Measurements from ENCODE around the gene PTGER4.

PTGER4 gene

GRCh38 chr5:40674661-40675235 is 5.0 kb upstream of the PTGER4 start:
- no peak overlapping the region for H3K27ac ChIP-seq (ENCODE audit: low read length)
- H3K9me3 ChIP-seq (ENCODE audit: control insufficient read depth in 1 of 2, low read length in 2 of 2) = no peaks in the 10 kb centered on the region
- H3K4me1 ChIP-seq (ENCODE audit: control insufficient read depth in 1 of 2, insufficient read depth in 2 of 2, low read length in 2 of 2) = peaks cover 0 to 9% of the 10 kb centered on the region in 2 donors
- no peaks in the 10 kb centered on the region for H3K27me3 ChIP-seq (ENCODE audit: low read depth, low read length)
- H3K4me3 ChIP-seq (ENCODE audit: low read depth in 1 of 2, low read length in 2 of 2) = no peak overlapping the region
- no peaks in the 10 kb centered on the region for H3K36me3 ChIP-seq (ENCODE audit: control insufficient read depth in 1 of 2, insufficient read depth in 2 of 2, low read length in 2 of 2)

- no peak overlapping the region for H3K4me3 ChIP-seq (ENCODE audit: low read depth in 1 of 2, low read length in 2 of 2)
- no peaks in the 10 kb centered on the region for H3K36me3 ChIP-seq (ENCODE audit: control insufficient read depth in 1 of 2, insufficient read depth in 2 of 2, low read length in 2 of 2)
- no peaks in the 10 kb centered on the region for H3K27me3 ChIP-seq (ENCODE audit: low read depth, low read length)
- H3K4me1 ChIP-seq (ENCODE audit: control insufficient read depth in 1 of 2, insufficient read depth in 2 of 2, low read length in 2 of 2) = peaks cover 8 to 9% of the 10 kb centered on the region in 2 donors
- no peak overlapping the region for H3K27ac ChIP-seq (ENCODE audit: low read length)
- no peaks in the 10 kb centered on the region for H3K9me3 ChIP-seq (ENCODE audit: control insufficient read depth in 1 of 2, low read length in 2 of 2)
Measured at GRCh38 chr5:40675396-40676133, 4.2 kb upstream of the PTGER4 start.

DNA sequence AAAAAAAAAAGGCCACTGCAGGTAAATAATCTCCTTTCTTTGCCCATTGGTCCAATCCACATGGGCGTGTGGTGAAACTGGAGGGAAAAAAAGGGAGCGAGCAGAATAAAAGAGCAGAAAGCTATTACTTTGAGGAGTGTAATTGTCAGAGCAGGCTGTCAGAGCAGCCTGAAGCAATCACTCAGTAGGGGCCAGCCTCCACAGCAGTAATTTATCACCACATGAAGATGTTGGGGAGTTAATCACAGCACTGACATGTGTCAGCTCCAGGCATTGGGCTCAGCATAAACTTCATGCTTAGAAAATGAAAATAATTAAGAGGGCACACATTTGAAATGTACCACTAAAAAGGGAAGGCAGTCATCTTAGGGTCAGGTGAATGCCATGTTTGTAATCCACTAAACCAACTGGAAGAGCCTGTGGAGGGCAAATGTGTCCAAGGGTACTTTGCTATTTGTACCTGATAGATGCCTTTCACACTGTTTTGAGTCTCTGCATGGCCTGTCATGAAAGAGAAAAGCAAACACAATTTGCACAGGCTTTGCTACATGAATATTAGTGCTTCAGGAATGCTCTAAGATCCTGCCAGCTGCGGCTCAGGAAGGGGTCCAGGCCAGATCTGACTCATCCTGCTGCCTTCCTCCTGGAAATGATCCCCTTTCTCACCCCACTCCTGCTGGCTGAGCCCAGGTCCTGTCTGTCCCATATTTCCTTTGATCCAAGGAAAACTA is 2.9 kb upstream of the PTGER4 start:
- Histone ChIP-seq H3K4me3 (ENCODE audit: low read depth in 1 of 2, low read length in 2 of 2) (peak overlapping the region in 1 of 2 donors; percentile 34), H3K27me3 (ENCODE audit: low read depth, low read length) (no peaks in the 10 kb centered on the region), H3K9me3 (ENCODE audit: control insufficient read depth in 1 of 2, low read length in 2 of 2) (no peaks in the 10 kb centered on the region), H3K4me1 (ENCODE audit: control insufficient read depth in 1 of 2, insufficient read depth in 2 of 2, low read length in 2 of 2) (peaks cover 9 to 11% of the 10 kb centered on the region in 2 donors), H3K27ac (ENCODE audit: low read length) (peak overlapping the region; percentile 84), H3K36me3 (ENCODE audit: control insufficient read depth in 1 of 2, insufficient read depth in 2 of 2, low read length in 2 of 2) (no peaks in the 10 kb centered on the region)

DNA sequence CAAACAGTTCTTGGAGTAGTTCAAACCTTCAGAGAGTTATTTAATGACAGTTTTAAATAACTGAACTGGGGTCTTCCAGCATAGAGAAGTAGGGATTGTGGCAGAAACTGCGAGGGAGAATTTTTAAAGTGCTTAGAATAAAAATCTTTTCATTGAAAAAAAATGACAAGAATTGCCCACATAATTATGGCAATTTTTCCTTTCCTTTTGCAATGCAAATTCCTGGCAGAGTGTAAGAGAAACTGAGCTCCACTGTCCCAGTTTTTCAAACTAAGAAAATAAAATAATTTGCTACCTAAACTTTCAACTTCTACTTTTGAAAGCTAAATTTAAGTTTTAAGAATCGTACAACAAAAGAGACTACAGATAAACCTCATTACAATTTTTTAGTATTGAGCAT is 2.3 kb upstream of the PTGER4 start:
- Histone ChIP-seq H3K4me3 (ENCODE audit: low read depth in 1 of 2, low read length in 2 of 2) (peak overlapping the region in 1 of 2 donors; percentile 34), H3K9me3 (ENCODE audit: control insufficient read depth in 1 of 2, low read length in 2 of 2) (no peaks in the 10 kb centered on the region), H3K4me1 (ENCODE audit: control insufficient read depth in 1 of 2, insufficient read depth in 2 of 2, low read length in 2 of 2) (peaks cover 9 to 13% of the 10 kb centered on the region in 2 donors), H3K27me3 (ENCODE audit: low read depth, low read length) (no peaks in the 10 kb centered on the region), H3K36me3 (ENCODE audit: control insufficient read depth in 1 of 2, insufficient read depth in 2 of 2, low read length in 2 of 2) (no peaks in the 10 kb centered on the region), H3K27ac (ENCODE audit: low read length) (peak overlapping the region; percentile 84)

- peak overlapping the region in 1 of 2 donors; percentile 34 for H3K4me3 ChIP-seq (ENCODE audit: low read depth in 1 of 2, low read length in 2 of 2)
- peak overlapping the region; percentile 84 for H3K27ac ChIP-seq (ENCODE audit: low read length)
- no peaks in the 10 kb centered on the region for H3K36me3 ChIP-seq (ENCODE audit: control insufficient read depth in 1 of 2, insufficient read depth in 2 of 2, low read length in 2 of 2)
- H3K4me1 ChIP-seq (ENCODE audit: control insufficient read depth in 1 of 2, insufficient read depth in 2 of 2, low read length in 2 of 2) = peaks cover 9 to 14% of the 10 kb centered on the region in 2 donors
- no peaks in the 10 kb centered on the region for H3K27me3 ChIP-seq (ENCODE audit: low read depth, low read length)
- H3K9me3 ChIP-seq (ENCODE audit: control insufficient read depth in 1 of 2, low read length in 2 of 2) = no peaks in the 10 kb centered on the region
Measured at GRCh38 chr5:40678026-40678425, 1.7 kb upstream of the PTGER4 start.

GRCh38 chr5:40678460-40679147 is 1.1 kb upstream of the PTGER4 start:
- Histone ChIP-seq H3K36me3 (ENCODE audit: control insufficient read depth in 1 of 2, insufficient read depth in 2 of 2, low read length in 2 of 2) (no peaks in the 10 kb centered on the region), H3K27me3 (ENCODE audit: low read depth, low read length) (no peaks in the 10 kb centered on the region), H3K4me3 (ENCODE audit: low read depth in 1 of 2, low read length in 2 of 2) (peak overlapping the region; percentile 75 to 95), H3K9me3 (ENCODE audit: control insufficient read depth in 1 of 2, low read length in 2 of 2) (no peaks in the 10 kb centered on the region), H3K27ac (ENCODE audit: low read length) (peak overlapping the region; percentile 96), H3K4me1 (ENCODE audit: control insufficient read depth in 1 of 2, insufficient read depth in 2 of 2, low read length in 2 of 2) (peaks cover 9 to 14% of the 10 kb centered on the region in 2 donors)

DNA sequence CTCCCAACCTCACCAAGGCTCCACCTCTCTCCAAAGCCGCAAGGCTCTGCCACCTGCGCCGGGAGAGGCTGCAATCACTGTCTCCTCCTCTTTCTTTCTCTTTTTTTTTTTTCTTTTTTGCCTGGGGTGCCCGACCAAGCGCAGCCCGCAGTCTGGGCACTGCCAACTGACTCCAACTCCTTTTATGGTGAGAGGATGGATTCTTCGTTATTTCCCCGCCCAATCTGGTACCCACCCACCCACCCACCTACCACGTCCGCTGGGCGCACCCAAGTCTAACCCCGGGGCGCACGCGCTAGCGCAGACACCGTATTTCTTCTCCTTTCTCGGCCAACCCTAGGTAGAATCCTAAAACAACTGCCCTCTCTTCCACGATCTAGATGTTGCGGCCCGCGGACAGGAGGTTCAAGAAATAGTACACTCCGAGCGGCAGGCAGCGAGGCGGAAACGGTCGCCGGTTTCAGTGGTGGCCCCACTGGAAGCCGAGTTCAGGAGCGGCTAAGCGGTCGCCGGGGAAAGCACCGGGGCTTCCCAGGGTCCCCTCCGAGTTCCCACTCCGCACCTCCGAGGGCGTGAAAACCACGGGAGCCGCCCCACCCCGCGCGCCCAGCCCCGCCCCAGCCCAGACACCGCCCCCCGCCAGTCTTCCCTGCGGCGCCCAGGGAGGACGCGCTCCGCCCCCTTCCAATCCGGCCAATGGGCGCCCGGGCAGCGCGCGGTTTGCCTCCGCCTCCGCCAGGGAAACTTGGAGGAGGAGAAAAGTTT is 385 bp upstream of the PTGER4 start:
- Histone ChIP-seq H3K9me3 (ENCODE audit: control insufficient read depth in 1 of 2, low read length in 2 of 2) (no peaks in the 10 kb centered on the region), H3K36me3 (ENCODE audit: control insufficient read depth in 1 of 2, insufficient read depth in 2 of 2, low read length in 2 of 2) (no peaks in the 10 kb centered on the region), H3K27me3 (ENCODE audit: low read depth, low read length) (no peaks in the 10 kb centered on the region), H3K4me3 (ENCODE audit: low read depth in 1 of 2, low read length in 2 of 2) (peak overlapping the region; percentile 94 to 95), H3K4me1 (ENCODE audit: control insufficient read depth in 1 of 2, insufficient read depth in 2 of 2, low read length in 2 of 2) (peaks cover 9 to 14% of the 10 kb centered on the region in 2 donors), H3K27ac (ENCODE audit: low read length) (peak overlapping the region; percentile 96)

- H3K36me3 ChIP-seq (ENCODE audit: control insufficient read depth in 1 of 2, insufficient read depth in 2 of 2, low read length in 2 of 2) = no peaks in the 10 kb centered on the region
- no peaks in the 10 kb centered on the region for H3K27me3 ChIP-seq (ENCODE audit: low read depth, low read length)
- H3K4me1 ChIP-seq (ENCODE audit: control insufficient read depth in 1 of 2, insufficient read depth in 2 of 2, low read length in 2 of 2) = peaks cover 9 to 22% of the 10 kb centered on the region in 2 donors
- H3K4me3 ChIP-seq (ENCODE audit: low read depth in 1 of 2, low read length in 2 of 2) = peak overlapping the region; percentile 94 to 95
- peak overlapping the region; percentile 92 for H3K27ac ChIP-seq (ENCODE audit: low read length)
- H3K9me3 ChIP-seq (ENCODE audit: control insufficient read depth in 1 of 2, low read length in 2 of 2) = no peaks in the 10 kb centered on the region
Measured at GRCh38 chr5:40680741-40681362, 1.1 kb downstream of the PTGER4 start.

- Histone ChIP-seq H3K9me3 (ENCODE audit: control insufficient read depth in 1 of 2, low read length in 2 of 2) (no peaks in the 10 kb centered on the region), H3K4me1 (ENCODE audit: control insufficient read depth in 1 of 2, insufficient read depth in 2 of 2, low read length in 2 of 2) (peaks cover 9 to 22% of the 10 kb centered on the region in 2 donors), H3K4me3 (ENCODE audit: low read depth in 1 of 2, low read length in 2 of 2) (peak overlapping the region; percentile 94 to 95), H3K27ac (ENCODE audit: low read length) (peak overlapping the region; percentile 92), H3K36me3 (ENCODE audit: control insufficient read depth in 1 of 2, insufficient read depth in 2 of 2, low read length in 2 of 2) (no peaks in the 10 kb centered on the region), H3K27me3 (ENCODE audit: low read depth, low read length) (no peaks in the 10 kb centered on the region)
Measured at GRCh38 chr5:40681363-40682153, 1.8 kb downstream of the PTGER4 start.
